H1 (cell line): ENCODE data around the gene KCNQ1OT1. TPM values are rescaled to one million over a fixed set of nuclear protein-coding genes. Genes with fewer than 3 reads are reported as not detected.

Source experiments
- CTCF ChIA-PET: fragments of 300-600 bp; sonication (Branson Sonifier 250); formaldehyde crosslinking; loops from one replicate; lab custom pipeline; 2021; ENCODE audit not compliant: partially characterized antibody; lab: Charles Lee
- POLR2A ChIA-PET: fragments of 300-600 bp; sonication (Branson Sonifier 250); formaldehyde crosslinking; loops from one replicate; lab custom pipeline; 2021; ENCODE audit warnings: inconsistent platforms; ENCODE audit not compliant: partially characterized antibody; lab: Charles Lee
- DNase-seq, 2 experiments: peaks; one replicate each; pipeline versions ENCODE4 v3.0.0 to v3.0.0-alpha.2; 2010 to 2022; ENCODE audit warnings: low spot score in 2 of 2, low read depth in 1 of 2, mixed read lengths in 1 of 2
- FAIRE-seq: peaks from 2 replicates; lab custom pipeline; 2011; peaks lifted over from hg19 to GRCh38; lab: Jason Lieb, UNC
- H2AFZ ChIP-seq: 2 replicates; pipeline ENCODE4 v1.8.1; 2012; ENCODE audit warnings: low read length, inconsistent platforms
- H2AK5ac ChIP-seq: 2 replicates; pipeline ENCODE4 v1.6.1; 2013; ENCODE audit warnings: low read depth, low read length
- H2BK120ac ChIP-seq: replicated peaks from 2 replicates; pipeline ENCODE3; 2013; ENCODE audit warnings: low read depth, low read length, inconsistent platforms
- H2BK12ac ChIP-seq: 2 replicates; pipeline ENCODE4 v1.6.1; 2013; ENCODE audit warnings: low read depth, low read length
- H2BK15ac ChIP-seq: 2 replicates; pipeline ENCODE4 v1.6.1; 2013; ENCODE audit warnings: low read length
- H2BK20ac ChIP-seq: 2 replicates; pipeline ENCODE4 v1.6.1; 2013; ENCODE audit warnings: low read length
- H2BK5ac ChIP-seq: 2 replicates; pipeline ENCODE4 v1.6.1; 2013; ENCODE audit warnings: low read depth, low read length
- H3K14ac ChIP-seq: 2 replicates; pipeline ENCODE4 v1.6.1; 2013; ENCODE audit warnings: inconsistent platforms; ENCODE audit not compliant: insufficient read length
- H3K18ac ChIP-seq: 2 replicates; pipeline ENCODE4 v1.6.1; 2013; ENCODE audit warnings: low read length; ENCODE audit errors: extremely low read depth
- H3K23ac ChIP-seq: 2 replicates; pipeline ENCODE4 v1.6.1; 2013; ENCODE audit warnings: inconsistent platforms; ENCODE audit not compliant: insufficient read length
- H3K23me2 ChIP-seq: 2 replicates; pipeline ENCODE4 v1.6.1; 2013; ENCODE audit warnings: low read depth, low read length
- H3K27ac ChIP-seq: 2 replicates; pipeline ENCODE4 v1.6.1; 2011; ENCODE audit warnings: low read depth, low read length, inconsistent platforms
- H3K27me3 ChIP-seq, 4 experiments: replicated peaks in 1 of 4; 1 replicate in 1 of 4; 2 replicates in 3 of 4; pipeline versions ENCODE4 v1.6.1 to v1.8.1; 2011 to 2013; ENCODE audit warnings: low read length in 3 of 4, mild to moderate bottlenecking in 3 of 4, inconsistent platforms in 2 of 4, mixed read lengths in 2 of 4, moderate library complexity in 1 of 4; ENCODE audit not compliant: control insufficient read depth in 3 of 4, insufficient read depth in 3 of 4; ENCODE audit errors: extremely low read depth in 1 of 4
- H3K36me3 ChIP-seq, 4 experiments: 2 replicates each; pipeline versions ENCODE4 v1.6.1 to v1.8.1; 2011 to 2013; ENCODE audit warnings: mild to moderate bottlenecking in 4 of 4, low read length in 3 of 4, moderate library complexity in 2 of 4, control low read depth in 1 of 4, inconsistent platforms in 1 of 4; ENCODE audit not compliant: insufficient read depth in 4 of 4, control insufficient read depth in 2 of 4
- H3K4ac ChIP-seq: replicated peaks from 2 replicates; pipeline ENCODE3; 2013; ENCODE audit warnings: low read length, low read depth, mixed read lengths, inconsistent platforms; ENCODE audit not compliant: insufficient read length
- H3K4me1 ChIP-seq, 4 experiments: replicated peaks in 1 of 4; 1 replicate in 1 of 4; 2 replicates in 3 of 4; pipeline versions ENCODE4 v1.6.1 to v1.8.1; 2011 to 2013; ENCODE audit warnings: low read length in 3 of 4, inconsistent platforms in 2 of 4, mixed read lengths in 1 of 4; ENCODE audit not compliant: insufficient read depth in 4 of 4, control insufficient read depth in 3 of 4
- H3K4me2 ChIP-seq, 2 experiments: 2 replicates each; pipeline versions ENCODE4 v1.6.1 to v1.8.1; 2011 to 2013; ENCODE audit warnings: low read depth in 2 of 2, low read length in 2 of 2, control low read depth in 1 of 2, inconsistent platforms in 1 of 2, mild to moderate bottlenecking in 1 of 2; ENCODE audit not compliant: insufficient read depth in 1 of 2
- H3K4me3 ChIP-seq, 4 experiments: fragments of 200-600, 300-600 bp in 1 of 4; sonication (generic), shearing (Covaris generic), sonication (Bioruptor Twin) in 1 of 4; 2 replicates each; pipeline versions ENCODE4 v1.5.1 to v1.8.1; 2011 to 2016; ENCODE audit warnings: low read length in 4 of 4, low read depth in 3 of 4, control low read depth in 2 of 4, inconsistent platforms in 2 of 4, mild to moderate bottlenecking in 2 of 4, mixed read lengths in 1 of 4, moderate library complexity in 1 of 4; ENCODE audit not compliant: insufficient read depth in 2 of 4; ENCODE audit errors: extremely low read depth in 1 of 4
- H3K56ac ChIP-seq: replicated peaks from 2 replicates; pipeline ENCODE3; 2013; ENCODE audit warnings: low read depth, mild to moderate bottlenecking, mixed read lengths, low read length, inconsistent platforms; ENCODE audit not compliant: insufficient read length
- H3K79me1 ChIP-seq: 2 replicates; pipeline ENCODE4 v1.6.1; 2013; ENCODE audit warnings: low read depth, low read length, control low read depth
- H3K79me2 ChIP-seq, 2 experiments: 2 replicates each; pipeline versions ENCODE4 v1.6.1 to v1.8.1; 2012 to 2013; ENCODE audit warnings: low read length in 2 of 2, mild to moderate bottlenecking in 2 of 2, inconsistent platforms in 1 of 2; ENCODE audit not compliant: insufficient read depth in 2 of 2, control insufficient read depth in 1 of 2
- H3K9ac ChIP-seq, 4 experiments: replicated peaks in 1 of 4; 1 replicate in 1 of 4; 2 replicates in 3 of 4; pipeline versions ENCODE4 v1.6.1 to v1.8.1; 2011 to 2013; ENCODE audit warnings: low read depth in 3 of 4, low read length in 3 of 4, control low read depth in 2 of 4, mild to moderate bottlenecking in 2 of 4, moderate library complexity in 2 of 4, inconsistent platforms in 1 of 4; ENCODE audit errors: extremely low read depth in 1 of 4
- H3K9me3 ChIP-seq, 2 experiments: 2 replicates each; pipeline versions ENCODE4 v1.6.1 to v1.8.1; 2012 to 2013; ENCODE audit warnings: mild to moderate bottlenecking in 2 of 2, moderate library complexity in 2 of 2, control low read depth in 1 of 2, inconsistent platforms in 1 of 2, low read depth in 1 of 2, low read length in 1 of 2, mixed read lengths in 1 of 2; ENCODE audit not compliant: insufficient read depth in 2 of 2
- H4K20me1 ChIP-seq, 2 experiments: replicated peaks in 1 of 2; 2 replicates each; pipeline versions ENCODE3 to v1.8.1; 2011 to 2013; ENCODE audit warnings: inconsistent platforms in 2 of 2, low read length in 2 of 2, mild to moderate bottlenecking in 1 of 2; ENCODE audit not compliant: insufficient read depth in 2 of 2, control insufficient read depth in 1 of 2
- H4K5ac ChIP-seq: 2 replicates; pipeline ENCODE4 v1.6.1; 2013; ENCODE audit warnings: low read length, low read depth, mixed read lengths, inconsistent platforms; ENCODE audit not compliant: insufficient read length
- H4K8ac ChIP-seq: 2 replicates; pipeline ENCODE4 v1.8.0; 2013; ENCODE audit warnings: mild to moderate bottlenecking, moderate library complexity, low read length, inconsistent platforms; ENCODE audit not compliant: insufficient read depth; ENCODE audit errors: extremely low read depth
- H4K91ac ChIP-seq: replicated peaks from 2 replicates; pipeline ENCODE3; 2013; ENCODE audit warnings: low read length, mixed read lengths, inconsistent platforms; ENCODE audit not compliant: insufficient read length
- E2F6 ChIP-seq: IDR thresholded peaks from 2 replicates; pipeline ENCODE4 v1.6.1; 2012; ENCODE audit warnings: inconsistent platforms
- NRF1 ChIP-seq: IDR thresholded peaks from 2 replicates; pipeline ENCODE4 v1.6.1; 2011; ENCODE audit warnings: mild to moderate bottlenecking, low read depth, low read length, improper control_type of control experiment
- WGBS, 2 experiments: shearing (Covaris generic) in 1 of 2; methylation state at CpG; one replicate each; pipeline versions ENCODE4 v1.1.6 to v1.1.7; 2013 to 2015; ENCODE audit warnings: low lambda C conversion rate in 2 of 2, mixed read lengths in 2 of 2, inconsistent platforms in 1 of 2, low coverage in 1 of 2, missing lambda C conversion rate in 1 of 2; ENCODE audit not compliant: insufficient replicate concordance in 2 of 2, insufficient coverage in 1 of 2, insufficient read length in 1 of 2; ENCODE audit errors: extremely low coverage in 1 of 2, missing lambda C conversion rate in 1 of 2; 5-methylcytosine and 5-hydroxymethylcytosine counted together
- polyA plus RNA-seq, 7 experiments: library from polyadenylated mRNA; depleted of rRNA in 3 of 7; stranded (reverse) in 5 of 7; unstranded in 2 of 7; fragments of >200 nt in 5 of 7; fragments of 200-250 nt in 2 of 7; gene quantifications; 1 replicate in 5 of 7; 2 replicates in 1 of 7; 4 replicates in 1 of 7; pipeline versions ENCODE4 v1.2.1 to v1.2.3, GENCODE V29; 2011 to 2013; ENCODE audit warnings: missing spikeins in 2 of 7, mixed read lengths in 2 of 7
- total RNA-seq: library from RNA; stranded (reverse); fragmentation: NEBNext Ultra II Directional; extraction: Animal tissue kit (Norgen Biotek cat#: 25700); gene quantifications from 2 replicates; pipeline ENCODE4 v1.2.1, GENCODE V29; 2021

KCNQ1OT1 gene
- total and polyA plus RNA-seq, 2 of the 8 experiments (the other 6 are each of a cell fraction or from before 2014, with no cell fraction given), result 0.21 to 1.2 TPM

GRCh38 chr11:2694995-2695939 is 4.5 kb downstream of the KCNQ1OT1 start:
- TF ChIP-seq NRF1 (no peak), E2F6 (peak; percentile 23; the same call in 1 of the 2 replicates)
- peaks cover 0 to 12% of the 10 kb centered on the region in 2 experiments; a peak in 2 of 4 replicates for H3K9me3 ChIP-seq
- peaks cover 40 to 52% (median 44%) of the 10 kb centered on the region in 4 experiments for H3K4me1 ChIP-seq
- H2BK15ac ChIP-seq, result peak overlapping the region; percentile 89; the same call in 1 of the 2 replicates
- WGBS, 2 experiments, result 80% methylated on average over 9 of the region's 9 CpGs; no CpG with 5 or more reads in 1 of the 2 experiments
- H4K91ac ChIP-seq, result no peak overlapping the region
- H2AFZ ChIP-seq, result no peak overlapping the region
- H3K56ac ChIP-seq, result no peak overlapping the region
- peaks cover 0 to 64% of the 10 kb centered on the region in 2 experiments; a peak in 2 of 4 replicates for H3K79me2 ChIP-seq
- H3K18ac ChIP-seq, result peak overlapping the region; percentile 44; the same call in 1 of the 2 replicates
- DNase-seq (no peak), FAIRE-seq (no peak)
- H3K36me3 ChIP-seq, result peaks cover 0 to 3% (median 0%) of the 10 kb centered on the region in 4 experiments; a peak in 1 of 8 replicates
- H4K8ac ChIP-seq, result no peak overlapping the region
- peak overlapping the region; percentile 6 for H3K4ac ChIP-seq
- no peak overlapping the region for H4K5ac ChIP-seq
- H2BK5ac ChIP-seq, result peak overlapping the region; percentile 17; the same call in 1 of the 2 replicates
- peaks cover 5% of the 10 kb centered on the region; the same call in 1 of the 2 replicates for H3K23me2 ChIP-seq
- no peak overlapping the region for H3K4me3 ChIP-seq
- H2BK20ac ChIP-seq, result 0 out of 2 replicates have a peak overlapping the region, but pooled peaks have one; percentile 84
- ChIA-PET CTCF (interaction anchor here (1.0 to 2.0 kb wide), 6 partner anchors 11 to 196 kb away, joined by 3 to 6 read pairs (median 3); no protein-coding TSS in a partner anchor), POLR2A (interaction anchor here (1.0 to 2.5 kb wide), 3 partner anchors 7 to 190 kb away, joined by 3 to 11 read pairs (median 4); no protein-coding TSS in a partner anchor)
- 0 out of 7 replicates have a peak, but pooled peaks cover 0 to 5% (median 0%) of the 10 kb centered on the region in 4 experiments for H3K27me3 ChIP-seq
- peak overlapping the region; percentile 99 for H2BK12ac ChIP-seq
- H4K20me1 ChIP-seq, result peaks cover 2 to 17% of the 10 kb centered on the region in 2 experiments
- no peak overlapping the region for H3K23ac ChIP-seq
- peak overlapping the region in 1 of 2 experiments; percentile 76; a peak in 2 of 4 replicates for H3K4me2 ChIP-seq
- H3K9ac ChIP-seq, result no peak overlapping the region
- peak overlapping the region; percentile 32; the same call in 1 of the 2 replicates for H2AK5ac ChIP-seq
- peaks cover 7% of the 10 kb centered on the region; the same call in 1 of the 2 replicates for H3K79me1 ChIP-seq
- no peak overlapping the region for H3K14ac ChIP-seq
- H3K27ac ChIP-seq, result no peak overlapping the region
- no peak overlapping the region for H2BK120ac ChIP-seq
